GM18499 (cell line): ENCODE results near the gene RPL29.
A peak's percentile ranks its signal among the peaks of the same experiment; 100 is the strongest.
"Not testable (repeated sequence)": the region's sequence is repeated elsewhere in the genome, so short reads cannot be mapped to it uniquely, and the experiment has no call there.

Experiments
- ATAC-seq: cut with Tn5 transposase; IDR thresholded peaks from one replicate; pipeline ENCODE4 v1.9.1; 2021; ENCODE audit warnings: moderate number of reproducible peaks; ENCODE audit not compliant: insufficient read depth, unreplicated experiment

The RPL29 gene

GRCh38 chr3:51995346-51996163 is at the start of gene RPL29:
TSS of gene RPL29 (minus strand) at chr3:51995895. CDS start at chr3:51995461, 434 bp downstream.
- ATAC-seq = peak; percentile 68

GRCh38 chr3:52044869-52045619 is 49.3 kb upstream of the RPL29 start:
- ATAC-seq = no peak

GRCh38 chr3:52043750-52044149 is 48.1 kb upstream of the RPL29 start:
- ATAC-seq = no peak

- ATAC-seq = not testable (repeated sequence)
Observed at GRCh38 chr3:52043039-52043438, 47.3 kb upstream of the RPL29 start.

- no peak for ATAC-seq
Observed at GRCh38 chr3:52041118-52041731, 45.5 kb upstream of the RPL29 start.

GRCh38 chr3:52040600-52040999 is 44.9 kb upstream of the RPL29 start:
- ATAC-seq = no peak

- ATAC-seq = no peak
Observed at GRCh38 chr3:52039846-52040245, 44.2 kb upstream of the RPL29 start.

- no peak for ATAC-seq
Observed at GRCh38 chr3:52039426-52039825, 43.7 kb upstream of the RPL29 start.

- ATAC-seq = no peak
Observed at GRCh38 chr3:52038227-52038626, 42.5 kb upstream of the RPL29 start.

- ATAC-seq = no peak
Observed at GRCh38 chr3:52037291-52037690, 41.6 kb upstream of the RPL29 start.

- no peak for ATAC-seq
Observed at GRCh38 chr3:52036829-52037228, 41.1 kb upstream of the RPL29 start.

GRCh38 chr3:52036222-52036694 is 40.6 kb upstream of the RPL29 start:
- ATAC-seq = no peak

- no peak for ATAC-seq
Observed at GRCh38 chr3:52034651-52035050, 39.0 kb upstream of the RPL29 start.

- ATAC-seq = no peak
Observed at GRCh38 chr3:52034212-52034611, 38.5 kb upstream of the RPL29 start.

GRCh38 chr3:52033748-52034147 is 38.1 kb upstream of the RPL29 start:
- ATAC-seq = not testable (repeated sequence)

- no peak for ATAC-seq
Observed at GRCh38 chr3:52032702-52033408, 37.2 kb upstream of the RPL29 start.

GRCh38 chr3:52031896-52032295 is 36.2 kb upstream of the RPL29 start:
- no peak for ATAC-seq

- no peak for ATAC-seq
Observed at GRCh38 chr3:52030714-52031310, 35.1 kb upstream of the RPL29 start.

GRCh38 chr3:52029535-52029934 is 33.8 kb upstream of the RPL29 start:
- no peak for ATAC-seq

GRCh38 chr3:52029053-52029452 is 33.4 kb upstream of the RPL29 start:
- ATAC-seq = no peak
